ENCODE data around the gene SPEG. TPM values are rescaled to one million over a fixed set of nuclear protein-coding genes. Genes with fewer than 3 reads are reported as not detected.

Gene SPEG
- total and polyA plus RNA-seq, 2 of the 8 experiments (the other 6 are each of a cell fraction or from before 2014, with no cell fraction given) = 19.9 to 32.0 TPM

- TF ChIP-seq, protein P1, sequence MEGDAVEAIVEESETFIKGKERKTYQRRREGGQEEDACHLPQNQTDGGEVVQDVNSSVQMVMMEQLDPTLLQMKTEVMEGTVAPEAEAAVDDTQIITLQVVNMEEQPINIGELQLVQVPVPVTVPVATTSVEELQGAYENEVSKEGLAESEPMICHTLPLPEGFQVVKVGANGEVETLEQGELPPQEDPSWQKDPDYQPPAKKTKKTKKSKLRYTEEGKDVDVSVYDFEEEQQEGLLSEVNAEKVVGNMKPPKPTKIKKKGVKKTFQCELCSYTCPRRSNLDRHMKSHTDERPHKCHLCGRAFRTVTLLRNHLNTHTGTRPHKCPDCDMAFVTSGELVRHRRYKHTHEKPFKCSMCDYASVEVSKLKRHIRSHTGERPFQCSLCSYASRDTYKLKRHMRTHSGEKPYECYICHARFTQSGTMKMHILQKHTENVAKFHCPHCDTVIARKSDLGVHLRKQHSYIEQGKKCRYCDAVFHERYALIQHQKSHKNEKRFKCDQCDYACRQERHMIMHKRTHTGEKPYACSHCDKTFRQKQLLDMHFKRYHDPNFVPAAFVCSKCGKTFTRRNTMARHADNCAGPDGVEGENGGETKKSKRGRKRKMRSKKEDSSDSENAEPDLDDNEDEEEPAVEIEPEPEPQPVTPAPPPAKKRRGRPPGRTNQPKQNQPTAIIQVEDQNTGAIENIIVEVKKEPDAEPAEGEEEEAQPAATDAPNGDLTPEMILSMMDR (IDR thresholded peaks at IDR 0.05; ENCODE audit: control extremely low read depth in 1 of 3, insufficient read depth in 1 of 3, low read depth in 1 of 3, low read length in 3 of 3) = peak; percentile 49 to 50 (median 49)
Measured at GRCh38 chr2:219430633-219431615, 3.7 kb upstream of the SPEG start (continued).
